Fibroblast of lung (primary cell): ENCODE measurements around the gene ATAD3B. TPM values are rescaled to one million over a fixed set of nuclear protein-coding genes. Genes with fewer than 3 reads are reported as not detected.

Experiments used
- DNase-seq, 2 donors: peaks; one replicate each; pipeline versions ENCODE4 v3.0.0 to v3.0.0-alpha.2; 2010; ENCODE audit warnings: low read depth in 2 of 2
- H2AFZ ChIP-seq: 2 replicates; pipeline ENCODE4 v1.5.1; 2012; ENCODE audit warnings: low read length, control low read depth, inconsistent platforms
- H3K27ac ChIP-seq: 2 replicates; pipeline ENCODE4 v1.5.1; 2011; ENCODE audit warnings: low read length, control low read depth; ENCODE audit not compliant: insufficient read depth
- H3K27me3 ChIP-seq: 2 replicates; pipeline ENCODE4 v1.5.1; 2011; ENCODE audit warnings: mild to moderate bottlenecking, low read length; ENCODE audit not compliant: control insufficient read depth, insufficient read depth
- H3K36me3 ChIP-seq: 2 replicates; pipeline ENCODE4 v1.5.1; 2011; ENCODE audit warnings: low read length; ENCODE audit not compliant: control insufficient read depth, insufficient read depth
- H3K4me1 ChIP-seq: 2 replicates; pipeline ENCODE4 v1.5.1; 2011; ENCODE audit warnings: low read length; ENCODE audit not compliant: control insufficient read depth, insufficient read depth; ENCODE audit errors: extremely low read depth
- H3K4me2 ChIP-seq: 2 replicates; pipeline ENCODE4 v1.5.1; 2011; ENCODE audit warnings: low read length, control low read depth; ENCODE audit not compliant: insufficient read depth; ENCODE audit errors: extremely low read depth
- H3K4me3 ChIP-seq, 4 experiments: fragments of 200-600 bp in 1 of 4; sonication (generic) in 1 of 4; replicated peaks in 1 of 4; 2 replicates each; pipeline ENCODE4 v1.5.1; 2011 to 2016; ENCODE audit warnings: low read length in 4 of 4, low read depth in 3 of 4, mild to moderate bottlenecking in 3 of 4, control low read depth in 2 of 4, inconsistent platforms in 1 of 4, mixed read lengths in 1 of 4; ENCODE audit not compliant: insufficient read depth in 1 of 4; ENCODE audit errors: control extremely low read depth in 1 of 4
- H3K79me2 ChIP-seq: 2 replicates; pipeline ENCODE4 v1.5.1; 2012; ENCODE audit warnings: mild to moderate bottlenecking, low read length, inconsistent platforms; ENCODE audit not compliant: control insufficient read depth, insufficient read depth
- H3K9ac ChIP-seq: 2 replicates; pipeline ENCODE4 v1.5.1; 2011; ENCODE audit warnings: mild to moderate bottlenecking, low read length, control low read depth; ENCODE audit not compliant: insufficient read depth
- H3K9me3 ChIP-seq: 2 replicates; pipeline ENCODE4 v1.5.1; 2012; ENCODE audit warnings: low read depth, low read length; ENCODE audit not compliant: control insufficient read depth, insufficient read depth
- H4K20me1 ChIP-seq: 2 replicates; pipeline ENCODE4 v1.5.1; 2011; ENCODE audit warnings: low read length; ENCODE audit not compliant: control insufficient read depth, insufficient read depth; ENCODE audit errors: extremely low read depth
- EZH2 ChIP-seq: IDR thresholded peaks from 2 replicates; pipeline ENCODE4 v1.5.1; 2012; ENCODE audit warnings: low read length, control low read depth, mild to moderate bottlenecking; ENCODE audit errors: missing control alignments
- polyA plus RNA-seq, 2 donors: library from polyadenylated mRNA; depleted of rRNA in 1 of 2; stranded (reverse) in 1 of 2; unstranded in 1 of 2; fragments of >200 nt; gene quantifications; 2 replicates each; pipeline ENCODE4 v1.2.1, GENCODE V29; 2011 to 2012; ENCODE audit warnings: missing spikeins in 1 of 2
- total RNA-seq: library from RNA; depleted of rRNA; stranded (reverse); fragments of >200 nt; gene quantifications from 2 replicates; pipeline ENCODE4 v1.2.1, GENCODE V29; 2014
- TF ChIP-seq, protein P1 (sequence below), 2 donors: IDR thresholded peaks in 1 of 2; conservative IDR thresholded peaks in 1 of 2; 1 replicate in 1 of 2; 2 replicates in 1 of 2; pipeline ENCODE4 v1.5.1; 2011 to 2012; ENCODE audit warnings: low read length in 2 of 2, control low read depth in 1 of 2, inconsistent platforms in 1 of 2, low read depth in 1 of 2, mild to moderate bottlenecking in 1 of 2

The ATAD3B gene
- total and polyA plus RNA-seq, 2 donors (not counting 1 experiment from before 2014, with no cell fraction given): 7.0 to 15.0 TPM

DNA sequence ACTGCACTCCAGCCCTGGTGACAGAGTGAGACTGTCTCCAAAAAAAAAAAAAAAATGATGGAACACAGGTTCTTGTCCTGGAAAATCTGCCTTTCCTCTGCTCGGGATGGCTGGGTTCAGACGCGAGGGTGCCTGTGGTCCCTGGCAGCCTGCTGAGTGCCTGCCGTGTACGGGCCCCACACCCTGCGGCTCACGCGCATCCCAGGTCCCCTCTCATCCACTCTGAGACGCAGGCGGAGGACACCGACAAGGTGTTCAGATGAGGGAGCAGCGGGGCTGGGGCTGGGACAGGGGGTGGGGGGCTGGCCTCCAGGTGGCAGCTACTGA, 46.2 kb upstream of the ATAD3B start:
- Histone ChIP-seq H3K9ac (no peak overlapping the region), H4K20me1 (no peaks in the 10 kb centered on the region), H3K36me3 (no peaks in the 10 kb centered on the region), H2AFZ (no peak overlapping the region), H3K27me3 (no peaks in the 10 kb centered on the region), H3K79me2 (no peaks in the 10 kb centered on the region), H3K9me3 (no peaks in the 10 kb centered on the region), H3K27ac (no peak overlapping the region), H3K4me2 (no peak overlapping the region), H3K4me3 (no peak overlapping the region), H3K4me1 (peaks cover 10% of the 10 kb centered on the region)
- no peak for DNase-seq
- TF ChIP-seq, protein P1, sequence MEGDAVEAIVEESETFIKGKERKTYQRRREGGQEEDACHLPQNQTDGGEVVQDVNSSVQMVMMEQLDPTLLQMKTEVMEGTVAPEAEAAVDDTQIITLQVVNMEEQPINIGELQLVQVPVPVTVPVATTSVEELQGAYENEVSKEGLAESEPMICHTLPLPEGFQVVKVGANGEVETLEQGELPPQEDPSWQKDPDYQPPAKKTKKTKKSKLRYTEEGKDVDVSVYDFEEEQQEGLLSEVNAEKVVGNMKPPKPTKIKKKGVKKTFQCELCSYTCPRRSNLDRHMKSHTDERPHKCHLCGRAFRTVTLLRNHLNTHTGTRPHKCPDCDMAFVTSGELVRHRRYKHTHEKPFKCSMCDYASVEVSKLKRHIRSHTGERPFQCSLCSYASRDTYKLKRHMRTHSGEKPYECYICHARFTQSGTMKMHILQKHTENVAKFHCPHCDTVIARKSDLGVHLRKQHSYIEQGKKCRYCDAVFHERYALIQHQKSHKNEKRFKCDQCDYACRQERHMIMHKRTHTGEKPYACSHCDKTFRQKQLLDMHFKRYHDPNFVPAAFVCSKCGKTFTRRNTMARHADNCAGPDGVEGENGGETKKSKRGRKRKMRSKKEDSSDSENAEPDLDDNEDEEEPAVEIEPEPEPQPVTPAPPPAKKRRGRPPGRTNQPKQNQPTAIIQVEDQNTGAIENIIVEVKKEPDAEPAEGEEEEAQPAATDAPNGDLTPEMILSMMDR (conservative IDR thresholded peaks at IDR 0.05 in 1 of 2, IDR thresholded peaks at IDR 0.05 in 1 of 2; ENCODE audit: low read depth in 1 of 2, low read length in 2 of 2): no peak
- TF ChIP-seq EZH2: no peak

DNA sequence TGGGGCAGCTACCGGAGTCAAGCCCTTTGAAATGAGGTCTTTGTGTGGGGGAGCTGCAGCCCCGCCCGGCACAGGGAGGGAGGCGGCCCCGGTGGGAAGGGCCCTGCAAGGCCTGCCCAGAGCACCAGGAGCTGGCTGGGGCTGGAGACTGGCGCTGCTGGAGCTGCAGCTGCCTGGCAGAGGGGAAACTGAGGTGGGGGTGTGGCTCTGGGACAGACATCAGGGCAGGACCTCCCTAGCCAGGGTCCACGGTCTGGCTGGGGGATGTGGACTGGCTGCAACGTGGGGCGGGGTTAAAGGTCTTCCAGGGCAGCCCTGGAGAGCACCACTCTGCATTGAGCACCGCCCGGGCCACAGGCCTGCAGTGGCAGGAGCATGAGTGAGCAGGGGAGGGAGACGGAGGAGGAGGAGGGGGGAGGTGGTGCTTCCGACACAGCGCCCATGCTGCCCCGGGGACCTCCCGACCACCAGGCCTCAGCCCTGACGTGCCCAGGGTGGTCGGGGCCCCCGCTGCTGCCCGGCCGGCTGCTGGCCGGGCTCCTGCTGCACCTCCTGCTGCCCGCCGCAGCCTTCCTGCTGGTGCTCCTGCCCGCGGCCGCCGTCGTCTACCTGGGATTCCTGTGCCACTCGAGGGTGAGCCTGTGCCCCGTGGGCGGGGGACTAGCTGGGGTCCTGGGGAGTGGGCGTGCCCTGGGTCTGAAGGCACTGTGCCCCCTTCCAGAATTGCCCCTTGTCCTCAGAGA, 45.6 kb upstream of the ATAD3B start:
- no peak overlapping the region for H3K4me3 ChIP-seq
- no peak overlapping the region for H3K27ac ChIP-seq
- no peak for DNase-seq
- H4K20me1 ChIP-seq: no peaks in the 10 kb centered on the region
- H3K9me3 ChIP-seq: no peaks in the 10 kb centered on the region
- H3K36me3 ChIP-seq: no peaks in the 10 kb centered on the region
- H3K79me2 ChIP-seq: no peaks in the 10 kb centered on the region
- H3K9ac ChIP-seq: no peak overlapping the region
- TF ChIP-seq, protein P1 (conservative IDR thresholded peaks at IDR 0.05 in 1 of 2, IDR thresholded peaks at IDR 0.05 in 1 of 2; ENCODE audit: low read depth in 1 of 2, low read length in 2 of 2): no peak
- TF ChIP-seq EZH2: no peak
- H3K4me1 ChIP-seq: peaks cover 13% of the 10 kb centered on the region
- no peak overlapping the region for H2AFZ ChIP-seq
- no peaks in the 10 kb centered on the region for H3K27me3 ChIP-seq
- no peak overlapping the region for H3K4me2 ChIP-seq

DNA sequence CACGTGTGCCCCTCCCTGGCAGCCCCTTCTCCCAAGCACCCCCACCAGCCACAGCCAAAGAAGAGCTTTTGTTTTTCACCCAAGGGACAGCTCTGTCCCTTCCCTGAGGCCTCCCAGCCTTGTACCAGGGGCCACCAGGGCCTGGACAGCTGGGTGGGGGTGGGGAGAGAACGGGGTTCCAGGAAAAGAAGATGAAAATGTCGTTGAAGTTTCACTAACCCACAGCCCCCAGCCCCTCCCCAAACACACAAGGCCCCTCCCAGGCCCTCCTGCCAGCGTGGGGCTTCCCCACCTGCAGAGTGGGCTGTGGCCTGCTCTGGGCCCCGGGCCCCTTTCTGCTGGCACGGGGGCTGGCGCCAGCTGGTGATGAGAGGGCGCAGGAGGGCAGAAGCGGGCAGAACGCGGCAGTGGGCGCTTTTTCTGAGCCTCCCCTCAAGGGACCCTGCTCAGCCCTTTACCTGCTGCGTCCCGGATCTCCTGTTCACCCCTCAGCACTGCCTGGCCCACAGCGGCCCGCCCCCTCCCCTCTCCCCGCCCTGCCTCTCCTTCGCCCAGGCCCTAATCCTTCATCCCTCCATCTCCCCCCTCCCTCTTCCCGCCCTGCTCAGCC, 45.0 kb upstream of the ATAD3B start:
- no peaks in the 10 kb centered on the region for H4K20me1 ChIP-seq
- H3K9ac ChIP-seq: no peak overlapping the region
- no peaks in the 10 kb centered on the region for H3K36me3 ChIP-seq
- peaks cover 13% of the 10 kb centered on the region for H3K4me1 ChIP-seq
- DNase-seq: no peak
- no peak overlapping the region for H2AFZ ChIP-seq
- TF ChIP-seq EZH2: no peak
- TF ChIP-seq, protein P1 (conservative IDR thresholded peaks at IDR 0.05 in 1 of 2, IDR thresholded peaks at IDR 0.05 in 1 of 2; ENCODE audit: low read depth in 1 of 2, low read length in 2 of 2): no peak
- no peak overlapping the region for H3K4me2 ChIP-seq
- H3K9me3 ChIP-seq: no peaks in the 10 kb centered on the region
- H3K27ac ChIP-seq: no peak overlapping the region
- no peak overlapping the region for H3K4me3 ChIP-seq
- no peaks in the 10 kb centered on the region for H3K79me2 ChIP-seq
- H3K27me3 ChIP-seq: no peaks in the 10 kb centered on the region
